Gastroesophageal sphincter (tissue), 3 donors: Measurements from ENCODE around the gene NOX3.

ENCODE experiments used
- EP300 ChIP-seq: sonication (generic); formaldehyde crosslinking; IDR thresholded peaks from one replicate; pipeline ENCODE4 v1.6.1; 2017; ENCODE audit warnings: antibody characterized with exemption, mild to moderate bottlenecking
- POLR2A ChIP-seq, 2 donors: fragments of 450-650 bp; IDR thresholded peaks; one replicate each; pipeline ENCODE4 v1.6.1; 2017; ENCODE audit warnings: antibody characterized with exemption in 2 of 2, mild to moderate bottlenecking in 2 of 2, moderate library complexity in 1 of 2
- POLR2AphosphoS5 ChIP-seq: sonication (generic); formaldehyde crosslinking; IDR thresholded peaks from one replicate; pipeline ENCODE4 v1.6.1; 2017; ENCODE audit warnings: antibody characterized with exemption
- TF ChIP-seq, protein P1 (sequence below), 4 experiments: fragments of 200-600 bp in 2 of 4; fragments of 450-650 bp in 2 of 4; sonication (generic) in 1 of 4; IDR thresholded peaks; one replicate each; pipeline ENCODE4 v1.5.1; 2017 to 2019; ENCODE audit warnings: antibody characterized with exemption in 4 of 4, mild to moderate bottlenecking in 2 of 4, moderate library complexity in 2 of 4

DNA sequence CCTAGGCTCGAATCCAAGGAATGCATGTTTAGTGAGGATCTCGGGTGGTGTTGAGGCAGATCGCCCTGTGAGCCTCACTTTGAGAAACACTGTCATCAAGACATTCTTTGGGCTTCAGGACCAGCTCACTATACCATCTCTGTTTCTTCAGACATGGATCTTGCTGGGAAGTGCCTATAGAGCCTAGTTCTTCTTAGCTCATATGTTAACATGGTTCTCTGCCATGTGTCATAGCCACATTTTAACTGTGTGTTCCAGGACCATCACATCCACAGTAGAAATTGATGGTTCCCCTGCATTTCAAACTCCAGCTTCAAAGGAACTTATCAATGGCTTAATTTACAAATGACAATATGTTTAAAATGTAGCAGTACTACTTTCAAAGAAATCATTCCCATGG lies 57.4 kb downstream of the NOX3 start:
- TF ChIP-seq, protein P1, sequence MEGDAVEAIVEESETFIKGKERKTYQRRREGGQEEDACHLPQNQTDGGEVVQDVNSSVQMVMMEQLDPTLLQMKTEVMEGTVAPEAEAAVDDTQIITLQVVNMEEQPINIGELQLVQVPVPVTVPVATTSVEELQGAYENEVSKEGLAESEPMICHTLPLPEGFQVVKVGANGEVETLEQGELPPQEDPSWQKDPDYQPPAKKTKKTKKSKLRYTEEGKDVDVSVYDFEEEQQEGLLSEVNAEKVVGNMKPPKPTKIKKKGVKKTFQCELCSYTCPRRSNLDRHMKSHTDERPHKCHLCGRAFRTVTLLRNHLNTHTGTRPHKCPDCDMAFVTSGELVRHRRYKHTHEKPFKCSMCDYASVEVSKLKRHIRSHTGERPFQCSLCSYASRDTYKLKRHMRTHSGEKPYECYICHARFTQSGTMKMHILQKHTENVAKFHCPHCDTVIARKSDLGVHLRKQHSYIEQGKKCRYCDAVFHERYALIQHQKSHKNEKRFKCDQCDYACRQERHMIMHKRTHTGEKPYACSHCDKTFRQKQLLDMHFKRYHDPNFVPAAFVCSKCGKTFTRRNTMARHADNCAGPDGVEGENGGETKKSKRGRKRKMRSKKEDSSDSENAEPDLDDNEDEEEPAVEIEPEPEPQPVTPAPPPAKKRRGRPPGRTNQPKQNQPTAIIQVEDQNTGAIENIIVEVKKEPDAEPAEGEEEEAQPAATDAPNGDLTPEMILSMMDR (IDR thresholded peaks at IDR 0.05) = no peak
- TF ChIP-seq POLR2A (IDR thresholded peaks at IDR 0.05) = no peak
- TF ChIP-seq EP300 = no peak
- TF ChIP-seq POLR2AphosphoS5 = no peak
